ENCODE measurements around the gene RAB30. TPM values are rescaled to one million over a fixed set of nuclear protein-coding genes. Genes with fewer than 3 reads are reported as not detected.

RAB30 gene
- polyA plus RNA-seq, 1 donor from 2014 or later, result 36.4 TPM

DNA sequence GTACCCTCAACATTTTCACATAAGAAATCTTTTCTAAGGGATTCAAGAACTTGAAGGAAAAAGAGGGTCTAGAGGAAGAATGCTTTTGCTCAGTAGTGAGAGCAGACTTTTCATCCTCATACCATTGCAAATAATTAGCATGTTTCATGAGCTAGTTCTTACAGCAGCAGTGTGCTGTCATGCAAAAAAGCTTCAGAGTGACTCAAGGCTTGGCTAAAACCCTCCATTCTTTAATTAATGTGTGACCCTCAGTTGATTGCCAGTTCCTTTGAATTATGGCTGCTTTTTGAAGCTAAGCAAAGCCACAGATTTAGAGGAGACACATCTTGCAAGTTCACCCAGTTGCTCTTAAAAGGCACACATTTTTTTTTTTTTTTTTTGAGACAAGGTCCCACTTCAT is 48.6 kb upstream of the RAB30 start:
- Histone ChIP-seq H2AFZ (ENCODE audit: low read depth, low read length) (no peak overlapping the region), H3K27me3 (ENCODE audit: insufficient read depth, low read depth, low read length) (no peaks in the 10 kb centered on the region), H3K9ac (ENCODE audit: low read length) (no peak overlapping the region), H3K79me2 (replicated peaks; ENCODE audit: insufficient read depth, low read length) (no peaks in the 10 kb centered on the region), H4K20me1 (ENCODE audit: insufficient read depth) (no peaks in the 10 kb centered on the region), H3K36me3 (ENCODE audit: insufficient read depth, low read length) (no peaks in the 10 kb centered on the region), H3K9me3 (ENCODE audit: low read length) (no peaks in the 10 kb centered on the region), H3F3A (ENCODE audit: insufficient read depth, low read length, poor library complexity, severe bottlenecking) (no peaks in the 10 kb centered on the region), H3K4me3 (ENCODE audit: low read length) (no peak overlapping the region), H3K27ac (ENCODE audit: low read length) (no peak overlapping the region), H3K4me2 (ENCODE audit: low read length) (no peak overlapping the region), H3K9me2 (ENCODE audit: insufficient read depth, low read length) (no peaks in the 10 kb centered on the region)
- TF ChIP-seq EP300 (conservative IDR thresholded peaks at IDR 0.05; ENCODE audit: poor library complexity, severe bottlenecking) (no peak), TAF1 (IDR thresholded peaks at IDR 0.05; ENCODE audit: low read depth) (no peak), POLR2AphosphoS5 (IDR thresholded peaks at IDR 0.05) (no peak), MXI1 (conservative IDR thresholded peaks at IDR 0.05; ENCODE audit: poor library complexity, severe bottlenecking) (no peak), SMC3 (conservative IDR thresholded peaks at IDR 0.05; ENCODE audit: poor library complexity) (no peak)

DNA sequence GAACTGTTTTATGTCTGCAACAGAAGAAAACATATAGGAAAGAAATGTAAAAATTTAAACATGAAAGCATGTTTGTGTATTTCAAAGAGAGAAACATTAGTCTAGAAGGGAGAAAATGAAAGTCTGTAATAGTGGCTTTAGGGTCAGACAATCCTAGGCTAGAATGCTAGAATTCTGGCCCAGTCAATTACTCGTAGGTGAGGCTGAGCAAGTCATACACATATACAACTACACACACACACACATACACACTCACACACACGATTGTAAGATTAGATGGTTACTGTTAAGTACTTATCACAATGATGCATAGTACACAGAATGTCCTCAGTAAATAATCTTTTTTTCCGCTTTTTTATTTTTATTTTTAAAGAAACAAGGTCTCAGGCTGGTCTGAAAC is 47.5 kb upstream of the RAB30 start:
- Histone ChIP-seq H3K36me3 (ENCODE audit: insufficient read depth, low read length) (no peaks in the 10 kb centered on the region), H2AFZ (ENCODE audit: low read depth, low read length) (no peak overlapping the region), H3K4me3 (ENCODE audit: low read length) (no peak overlapping the region), H3K4me2 (ENCODE audit: low read length) (no peak overlapping the region), H3K27ac (ENCODE audit: low read length) (no peak overlapping the region), H3K9me2 (ENCODE audit: insufficient read depth, low read length) (no peaks in the 10 kb centered on the region), H3K79me2 (replicated peaks; ENCODE audit: insufficient read depth, low read length) (no peaks in the 10 kb centered on the region), H3K9me3 (ENCODE audit: low read length) (no peaks in the 10 kb centered on the region), H4K20me1 (ENCODE audit: insufficient read depth) (no peaks in the 10 kb centered on the region), H3K9ac (ENCODE audit: low read length) (no peak overlapping the region), H3K27me3 (ENCODE audit: insufficient read depth, low read depth, low read length) (no peaks in the 10 kb centered on the region), H3F3A (ENCODE audit: insufficient read depth, low read length, poor library complexity, severe bottlenecking) (no peaks in the 10 kb centered on the region)
- no peak for TF ChIP-seq EP300 (conservative IDR thresholded peaks at IDR 0.05; ENCODE audit: poor library complexity, severe bottlenecking)
- TF ChIP-seq MXI1 (conservative IDR thresholded peaks at IDR 0.05; ENCODE audit: poor library complexity, severe bottlenecking), result no peak
- TF ChIP-seq, protein P1, sequence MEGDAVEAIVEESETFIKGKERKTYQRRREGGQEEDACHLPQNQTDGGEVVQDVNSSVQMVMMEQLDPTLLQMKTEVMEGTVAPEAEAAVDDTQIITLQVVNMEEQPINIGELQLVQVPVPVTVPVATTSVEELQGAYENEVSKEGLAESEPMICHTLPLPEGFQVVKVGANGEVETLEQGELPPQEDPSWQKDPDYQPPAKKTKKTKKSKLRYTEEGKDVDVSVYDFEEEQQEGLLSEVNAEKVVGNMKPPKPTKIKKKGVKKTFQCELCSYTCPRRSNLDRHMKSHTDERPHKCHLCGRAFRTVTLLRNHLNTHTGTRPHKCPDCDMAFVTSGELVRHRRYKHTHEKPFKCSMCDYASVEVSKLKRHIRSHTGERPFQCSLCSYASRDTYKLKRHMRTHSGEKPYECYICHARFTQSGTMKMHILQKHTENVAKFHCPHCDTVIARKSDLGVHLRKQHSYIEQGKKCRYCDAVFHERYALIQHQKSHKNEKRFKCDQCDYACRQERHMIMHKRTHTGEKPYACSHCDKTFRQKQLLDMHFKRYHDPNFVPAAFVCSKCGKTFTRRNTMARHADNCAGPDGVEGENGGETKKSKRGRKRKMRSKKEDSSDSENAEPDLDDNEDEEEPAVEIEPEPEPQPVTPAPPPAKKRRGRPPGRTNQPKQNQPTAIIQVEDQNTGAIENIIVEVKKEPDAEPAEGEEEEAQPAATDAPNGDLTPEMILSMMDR (IDR thresholded peaks at IDR 0.05; ENCODE audit: poor library complexity, severe bottlenecking), result no peak
- TF ChIP-seq POLR2AphosphoS5 (IDR thresholded peaks at IDR 0.05), result no peak
- TF ChIP-seq SMC3 (conservative IDR thresholded peaks at IDR 0.05; ENCODE audit: poor library complexity), result no peak
- TF ChIP-seq, protein P2, sequence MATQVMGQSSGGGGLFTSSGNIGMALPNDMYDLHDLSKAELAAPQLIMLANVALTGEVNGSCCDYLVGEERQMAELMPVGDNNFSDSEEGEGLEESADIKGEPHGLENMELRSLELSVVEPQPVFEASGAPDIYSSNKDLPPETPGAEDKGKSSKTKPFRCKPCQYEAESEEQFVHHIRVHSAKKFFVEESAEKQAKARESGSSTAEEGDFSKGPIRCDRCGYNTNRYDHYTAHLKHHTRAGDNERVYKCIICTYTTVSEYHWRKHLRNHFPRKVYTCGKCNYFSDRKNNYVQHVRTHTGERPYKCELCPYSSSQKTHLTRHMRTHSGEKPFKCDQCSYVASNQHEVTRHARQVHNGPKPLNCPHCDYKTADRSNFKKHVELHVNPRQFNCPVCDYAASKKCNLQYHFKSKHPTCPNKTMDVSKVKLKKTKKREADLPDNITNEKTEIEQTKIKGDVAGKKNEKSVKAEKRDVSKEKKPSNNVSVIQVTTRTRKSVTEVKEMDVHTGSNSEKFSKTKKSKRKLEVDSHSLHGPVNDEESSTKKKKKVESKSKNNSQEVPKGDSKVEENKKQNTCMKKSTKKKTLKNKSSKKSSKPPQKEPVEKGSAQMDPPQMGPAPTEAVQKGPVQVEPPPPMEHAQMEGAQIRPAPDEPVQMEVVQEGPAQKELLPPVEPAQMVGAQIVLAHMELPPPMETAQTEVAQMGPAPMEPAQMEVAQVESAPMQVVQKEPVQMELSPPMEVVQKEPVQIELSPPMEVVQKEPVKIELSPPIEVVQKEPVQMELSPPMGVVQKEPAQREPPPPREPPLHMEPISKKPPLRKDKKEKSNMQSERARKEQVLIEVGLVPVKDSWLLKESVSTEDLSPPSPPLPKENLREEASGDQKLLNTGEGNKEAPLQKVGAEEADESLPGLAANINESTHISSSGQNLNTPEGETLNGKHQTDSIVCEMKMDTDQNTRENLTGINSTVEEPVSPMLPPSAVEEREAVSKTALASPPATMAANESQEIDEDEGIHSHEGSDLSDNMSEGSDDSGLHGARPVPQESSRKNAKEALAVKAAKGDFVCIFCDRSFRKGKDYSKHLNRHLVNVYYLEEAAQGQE (IDR thresholded peaks at IDR 0.05; ENCODE audit: borderline replicate concordance), result no peak
- no peak for TF ChIP-seq RAD21 (conservative IDR thresholded peaks at IDR 0.05)
- no peak for TF ChIP-seq EZH2 (IDR thresholded peaks at IDR 0.05; ENCODE audit: borderline replicate concordance, insufficient read depth, low read length, poor library complexity, severe bottlenecking)
- TF ChIP-seq TAF1 (IDR thresholded peaks at IDR 0.05; ENCODE audit: low read depth), result no peak
